ENCODE data around the gene MGAT1. TPM values are rescaled to one million over a fixed set of nuclear protein-coding genes. Genes with fewer than 3 reads are reported as not detected.

Gene MGAT1
- total and polyA plus RNA-seq, 2 of the 8 experiments (the other 6 are each of a cell fraction or from before 2014, with no cell fraction given), result 66.8 to 77.0 TPM

DNA sequence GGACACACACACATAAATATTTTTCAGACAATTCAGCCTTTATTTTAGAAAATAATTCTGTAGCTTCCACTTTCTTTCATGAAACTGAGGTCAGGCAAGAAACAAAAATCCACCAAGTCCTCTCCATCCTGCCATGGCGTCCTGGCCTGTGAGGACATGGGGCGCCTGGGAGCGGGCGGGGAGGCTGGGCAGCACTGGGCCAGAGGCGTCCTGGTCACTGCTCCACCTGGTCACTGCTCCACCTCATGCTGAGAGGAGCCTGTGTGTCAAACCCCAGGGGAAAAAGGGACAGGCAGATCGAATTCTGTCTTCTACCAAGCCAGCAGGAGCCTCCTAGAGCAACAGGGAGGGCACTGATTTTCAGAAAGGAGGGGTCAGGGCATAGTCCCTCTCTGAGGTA lies 12.1 kb downstream of the MGAT1 start:
- H2BK12ac ChIP-seq (ENCODE audit: low read depth, low read length), result no peak overlapping the region
- no peak overlapping the region for H2AFZ ChIP-seq (ENCODE audit: low read length)
- H3K27me3 ChIP-seq (replicated peaks in 1 of 4; ENCODE audit: control insufficient read depth in 3 of 4, extremely low read depth in 1 of 4, insufficient read depth in 3 of 4, low read length in 3 of 4), result no peaks in the 10 kb centered on the region
- H3K23ac ChIP-seq (ENCODE audit: insufficient read length), result no peak overlapping the region
- H2BK15ac ChIP-seq (ENCODE audit: low read length), result no peak overlapping the region
- no peak overlapping the region for H4K5ac ChIP-seq (ENCODE audit: insufficient read length, low read depth, low read length)
- no peaks in the 10 kb centered on the region for H3K23me2 ChIP-seq (ENCODE audit: low read depth, low read length)
- POLR2A ChIA-PET (ENCODE audit: partially characterized antibody), result interaction anchor here (1.3 to 3.3 kb wide), 3 partner anchors 11 to 38 kb away, joined by 3 to 37 read pairs (median 6); partner anchors contain the start of gene MGAT1
- H4K8ac ChIP-seq (ENCODE audit: extremely low read depth, insufficient read depth, low read length), result no peak overlapping the region
- H3K4me1 ChIP-seq (replicated peaks in 1 of 4; ENCODE audit: control insufficient read depth in 3 of 4, insufficient read depth in 4 of 4, low read length in 3 of 4), result peaks cover 13 to 29% (median 20%) of the 10 kb centered on the region in 4 experiments
- no peak overlapping the region for H2BK20ac ChIP-seq (ENCODE audit: low read length)
- DNase-seq (ENCODE audit: low read depth in 1 of 2, low spot score in 2 of 2), result no peak
- TF ChIP-seq RNF2 (IDR thresholded peaks at IDR 0.05; ENCODE audit: borderline replicate concordance, low read depth, low read length, missing control alignments, poor library complexity, severe bottlenecking) (no peak), GTF2F1 (IDR thresholded peaks at IDR 0.05; ENCODE audit: borderline replicate concordance, low read depth, low read length) (no peak), HDAC6 (IDR thresholded peaks at IDR 0.05; ENCODE audit: low read depth, low read length) (no peak), SUZ12 (IDR thresholded peaks at IDR 0.05; ENCODE audit: low read length) (no peak), SP1 (IDR thresholded peaks at IDR 0.05; ENCODE audit: low read depth, low read length) (no peak), CEBPB (IDR thresholded peaks at IDR 0.05; ENCODE audit: low read depth, low read length) (no peak), JUND (IDR thresholded peaks at IDR 0.05; ENCODE audit: low read length) (no peak), POLR2AphosphoS5 (IDR thresholded peaks at IDR 0.05; ENCODE audit: low read depth, low read length) (no peak), CHD2 (IDR thresholded peaks at IDR 0.05; ENCODE audit: low read length) (no peak), RFX5 (IDR thresholded peaks at IDR 0.05; ENCODE audit: borderline replicate concordance, low read depth, low read length) (no peak)
- H2BK5ac ChIP-seq (ENCODE audit: low read depth, low read length), result no peak overlapping the region
- H3K79me1 ChIP-seq (ENCODE audit: low read depth, low read length), result peaks cover 15% of the 10 kb centered on the region
- 91% methylated on average over 5 of the region's 6 CpGs; no CpG with 5 or more reads in 1 of the 2 experiments for WGBS, 2 experiments (ENCODE audit: extremely low coverage in 1 of 2, insufficient coverage in 1 of 2, insufficient read length in 1 of 2, insufficient replicate concordance in 2 of 2, low coverage in 1 of 2, low lambda C conversion rate in 2 of 2, missing lambda C conversion rate in 1 of 2)
- no peak overlapping the region for H3K56ac ChIP-seq (replicated peaks; ENCODE audit: insufficient read length, low read depth, low read length)
- H3K79me2 ChIP-seq (ENCODE audit: control insufficient read depth in 1 of 2, insufficient read depth in 2 of 2, low read length in 2 of 2), result peaks cover 0 to 30% of the 10 kb centered on the region in 2 experiments; a peak in 2 of 4 replicates
- no peak overlapping the region for H2BK120ac ChIP-seq (replicated peaks; ENCODE audit: low read depth, low read length)
- H2AK5ac ChIP-seq (ENCODE audit: low read depth, low read length), result no peak overlapping the region
- no peak overlapping the region; the same call in 1 of the 2 replicates for H3K18ac ChIP-seq (ENCODE audit: extremely low read depth, low read length)
- no peak overlapping the region for H3K4me2 ChIP-seq (ENCODE audit: insufficient read depth in 1 of 2, low read depth in 2 of 2, low read length in 2 of 2)
- CTCF ChIA-PET (ENCODE audit: partially characterized antibody), result interaction anchor here (0.6 to 10.6 kb wide), 14 partner anchors 10 to 324 kb away, joined by 3 to 99 read pairs (median 4); partner anchors contain the start of gene MGAT1
- no peak overlapping the region for H3K14ac ChIP-seq (ENCODE audit: insufficient read length)
- H3K9me3 ChIP-seq (ENCODE audit: insufficient read depth in 2 of 2, low read depth in 1 of 2, low read length in 1 of 2), result no peaks in the 10 kb centered on the region
- no peak overlapping the region for H3K27ac ChIP-seq (ENCODE audit: low read depth, low read length)
- no peak overlapping the region for H3K4me3 ChIP-seq (ENCODE audit: extremely low read depth in 1 of 4, insufficient read depth in 2 of 4, low read depth in 3 of 4, low read length in 4 of 4)
- no peak overlapping the region for H4K91ac ChIP-seq (replicated peaks; ENCODE audit: insufficient read length, low read length)
- FAIRE-seq, result no peak
- no peak overlapping the region for H3K4ac ChIP-seq (replicated peaks; ENCODE audit: insufficient read length, low read depth, low read length)
- H4K20me1 ChIP-seq (replicated peaks in 1 of 2; ENCODE audit: control insufficient read depth in 1 of 2, insufficient read depth in 2 of 2, low read length in 2 of 2), result peaks cover 0 to 17% of the 10 kb centered on the region in 2 experiments
- H3K36me3 ChIP-seq (ENCODE audit: control insufficient read depth in 2 of 4, insufficient read depth in 4 of 4, low read length in 3 of 4), result peaks cover 2 to 16% (median 11%) of the 10 kb centered on the region in 4 experiments; a peak in 6 of 8 replicates
- H3K9ac ChIP-seq (replicated peaks in 1 of 4; ENCODE audit: extremely low read depth in 1 of 4, low read depth in 3 of 4, low read length in 3 of 4), result no peak overlapping the region
